Effector memory CD4-positive, alpha-beta T cell (primary cell): ENCODE results near the gene PRKG1.
"Not testable (repeated sequence)": the region's sequence is repeated elsewhere in the genome, so short reads cannot be mapped to it uniquely, and the experiment has no call there.

Source experiments
- DNase-seq, 3 donors: peaks; one replicate each; pipeline ENCODE4 v3.0.0-alpha.2; 2020
- H3K27ac ChIP-seq: 2 replicates; pipeline ENCODE4 v1.7.0; 2013; ENCODE audit warnings: mild to moderate bottlenecking, low read length, moderate library complexity; ENCODE audit not compliant: insufficient read depth, poor library complexity, severe bottlenecking
- H3K27me3 ChIP-seq: replicated peaks from 2 replicates; pipeline ENCODE4 v1.7.0; 2013; ENCODE audit warnings: mild to moderate bottlenecking, low read length; ENCODE audit not compliant: insufficient read depth, control insufficient read depth, poor library complexity, severe bottlenecking
- H3K36me3 ChIP-seq: 2 replicates; pipeline ENCODE4 v1.7.0; 2013; ENCODE audit warnings: mild to moderate bottlenecking, low read length, moderate library complexity; ENCODE audit not compliant: control insufficient read depth, insufficient read depth
- H3K4me1 ChIP-seq: 2 replicates; pipeline ENCODE4 v1.7.0; 2013; ENCODE audit warnings: low read length, mild to moderate bottlenecking; ENCODE audit not compliant: control insufficient read depth, insufficient read depth, poor library complexity, severe bottlenecking
- H3K4me3 ChIP-seq: 2 replicates; pipeline ENCODE4 v1.7.0; 2013; ENCODE audit warnings: low read length, low read depth, mild to moderate bottlenecking; ENCODE audit not compliant: insufficient read depth, poor library complexity, severe bottlenecking
- H3K9me3 ChIP-seq: 2 replicates; pipeline ENCODE4 v1.7.0; 2013; ENCODE audit warnings: mild to moderate bottlenecking, low read length, moderate library complexity; ENCODE audit not compliant: control insufficient read depth

Gene PRKG1

GRCh38 chr10:51273574-51273973 lies 199.3 kb downstream of the PRKG1 start:
- no peak overlapping the region for H3K27ac ChIP-seq
- H3K27me3 ChIP-seq = no peaks in the 10 kb centered on the region
- H3K36me3 ChIP-seq = no peaks in the 10 kb centered on the region
- H3K9me3 ChIP-seq = no peaks in the 10 kb centered on the region
- DNase-seq = no peak
- no peak overlapping the region for H3K4me3 ChIP-seq
- no peaks in the 10 kb centered on the region for H3K4me1 ChIP-seq

GRCh38 chr10:51276097-51276496 lies 201.8 kb downstream of the PRKG1 start:
- H3K27ac ChIP-seq, H3K9me3 ChIP-seq, H3K36me3 ChIP-seq, DNase-seq, H3K27me3 ChIP-seq, H3K4me1 ChIP-seq, H3K4me3 ChIP-seq: not testable (repeated sequence)

GRCh38 chr10:51281387-51281786 lies 207.1 kb downstream of the PRKG1 start:
- H3K27me3 ChIP-seq, DNase-seq, H3K27ac ChIP-seq, H3K4me3 ChIP-seq, H3K4me1 ChIP-seq, H3K36me3 ChIP-seq, H3K9me3 ChIP-seq: not testable (repeated sequence)

- no peaks in the 10 kb centered on the region for H3K36me3 ChIP-seq
- no peak overlapping the region for H3K27ac ChIP-seq
- no peak overlapping the region for H3K4me3 ChIP-seq
- no peaks in the 10 kb centered on the region for H3K9me3 ChIP-seq
- no peaks in the 10 kb centered on the region for H3K27me3 ChIP-seq
- no peak for DNase-seq
- no peaks in the 10 kb centered on the region for H3K4me1 ChIP-seq
Measured at GRCh38 chr10:51285601-51286000, 211.3 kb downstream of the PRKG1 start.

- Histone ChIP-seq H3K27ac (no peak overlapping the region), H3K4me1 (no peaks in the 10 kb centered on the region), H3K9me3 (no peaks in the 10 kb centered on the region), H3K27me3 (no peaks in the 10 kb centered on the region), H3K4me3 (no peak overlapping the region), H3K36me3 (no peaks in the 10 kb centered on the region)
- no peak for DNase-seq
Measured at GRCh38 chr10:51288511-51288910, 214.2 kb downstream of the PRKG1 start.

- Histone ChIP-seq H3K27ac (no peak overlapping the region), H3K36me3 (no peaks in the 10 kb centered on the region)
- no peak for DNase-seq
Measured at GRCh38 chr10:51289519-51289918, 215.2 kb downstream of the PRKG1 start.

GRCh38 chr10:51291961-51292360 lies 217.7 kb downstream of the PRKG1 start:
- Histone ChIP-seq H3K9me3 (no peaks in the 10 kb centered on the region), H3K4me3 (no peak overlapping the region), H3K36me3 (no peaks in the 10 kb centered on the region), H3K27me3 (no peaks in the 10 kb centered on the region), H3K27ac (no peak overlapping the region), H3K4me1 (no peaks in the 10 kb centered on the region)
- no peak for DNase-seq

More at GRCh38 chr10:51289519-51289918, 215.2 kb downstream of the PRKG1 start:
- Histone ChIP-seq H3K27me3 (no peaks in the 10 kb centered on the region), H3K4me3 (no peak overlapping the region), H3K4me1 (no peaks in the 10 kb centered on the region), H3K9me3 (no peaks in the 10 kb centered on the region)

- no peak for DNase-seq
- Histone ChIP-seq H3K4me3 (no peak overlapping the region), H3K27me3 (no peaks in the 10 kb centered on the region), H3K36me3 (no peaks in the 10 kb centered on the region), H3K9me3 (no peaks in the 10 kb centered on the region), H3K27ac (no peak overlapping the region), H3K4me1 (no peaks in the 10 kb centered on the region)
Measured at GRCh38 chr10:51297438-51297837, 223.2 kb downstream of the PRKG1 start.

GRCh38 chr10:51300617-51301304 lies 226.5 kb downstream of the PRKG1 start:
- Histone ChIP-seq H3K9me3 (no peaks in the 10 kb centered on the region), H3K27me3 (no peaks in the 10 kb centered on the region), H3K4me1 (no peaks in the 10 kb centered on the region), H3K27ac (no peak overlapping the region), H3K36me3 (no peaks in the 10 kb centered on the region), H3K4me3 (no peak overlapping the region)
- DNase-seq = no peak

GRCh38 chr10:51301644-51302043 lies 227.4 kb downstream of the PRKG1 start:
- no peak overlapping the region for H3K27ac ChIP-seq
- H3K4me3 ChIP-seq = no peak overlapping the region
- H3K27me3 ChIP-seq = no peaks in the 10 kb centered on the region
- H3K4me1 ChIP-seq = no peaks in the 10 kb centered on the region
- H3K9me3 ChIP-seq = no peaks in the 10 kb centered on the region
- DNase-seq = no peak
- no peaks in the 10 kb centered on the region for H3K36me3 ChIP-seq
